Psoas muscle (tissue), 8 donors: Measurements from ENCODE around the gene ARMC3. TPM values are rescaled to one million over a fixed set of nuclear protein-coding genes. Genes with fewer than 3 reads are reported as not detected.

Source experiments
- ATAC-seq, 4 donors: fragments of 200-7000 bp; cut with Tn5 transposase; one replicate each; pipeline ENCODE4 v1.9.1; 2020; ENCODE audit warnings: moderate library complexity in 3 of 4, mild to moderate bottlenecking in 2 of 4
- DNase-seq, 2 donors: peaks; one replicate each; pipeline ENCODE4 v3.0.0-alpha.2; 2020
- H3K27ac ChIP-seq: fragments of 200-600 bp; one replicate; pipeline ENCODE4 v1.8.0; 2022
- H3K27me3 ChIP-seq, 3 donors: fragments of 200-600 bp in 1 of 3; one replicate each; pipeline versions ENCODE4 v1.6.1 to v1.8.0; 2013 to 2022; ENCODE audit warnings: low read length in 2 of 3, mild to moderate bottlenecking in 2 of 3, moderate library complexity in 1 of 3; ENCODE audit not compliant: insufficient read depth in 3 of 3
- H3K36me3 ChIP-seq, 2 donors: fragments of 200-600 bp in 1 of 2; one replicate each; pipeline versions ENCODE4 v1.6.1 to v1.8.0; 2013 to 2022; ENCODE audit warnings: low read depth in 1 of 2, mild to moderate bottlenecking in 1 of 2, moderate library complexity in 1 of 2; ENCODE audit not compliant: insufficient read depth in 1 of 2
- H3K4me1 ChIP-seq: fragments of 200-600 bp; one replicate; pipeline ENCODE4 v1.8.0; 2022
- H3K4me3 ChIP-seq: fragments of 200-600 bp; one replicate; pipeline ENCODE4 v1.8.0; 2022; ENCODE audit warnings: mild to moderate bottlenecking
- H3K9me3 ChIP-seq: fragments of 200-600 bp; one replicate; pipeline ENCODE4 v1.8.0; 2022
- WGBS, 3 donors: extraction: QIAGEN DNeasy Blood & Tissue Kit; methylation state at CpG; one replicate each; pipeline versions ENCODE4 v1.1.6 to v1.1.7; 2013; 5-methylcytosine and 5-hydroxymethylcytosine counted together
- intact Hi-C, 2 donors: fragments of 100-400 bp; cut with DNase I; formaldehyde crosslinking; loops; one replicate each; pipeline versions ENCODE4 v1.11.0 to v1.14.2; 2022
- polyA plus RNA-seq, 3 donors: library from polyadenylated mRNA; stranded (reverse); fragments of 200-250 nt; gene quantifications; one replicate each; pipeline ENCODE4 v1.2.3, GENCODE V29; 2013
- total RNA-seq, 4 donors: library from RNA; stranded (reverse); fragmentation: NEBNext Ultra II Directional in 2 of 4; extraction: Animal tissue kit (Norgen Biotek cat#: 25700) in 2 of 4; gene quantifications; one replicate each; pipeline versions ENCODE4 v1.2.1 to v1.2.4, GENCODE V29; 2021 to 2023
- TF ChIP-seq, protein P1 (sequence below): fragments of 200-600 bp; IDR thresholded peaks from one replicate; pipeline ENCODE4 v1.8.0; 2022; ENCODE audit warnings: antibody characterized with exemption
- donor health status: healthy with polysubstance abuse.
- donor health status: DM: no; HTN: no; CAD: no; lungs with moderate emphysema.
- donor health status: Bipolar disorder and iron deficiency.
- donor health status: healthy.
- donor health status: DM: yes; HTN: yes; CAD: no.
- donor health status: DM: no; HTN: no; CAD: no.
- donor health status: DM: no; HTN: no; CAD: no.
- donor health status: DM: yes; HTN: yes; CAD: no.

ARMC3 gene
- total and polyA plus RNA-seq, 7 donors: not detected

DNA sequence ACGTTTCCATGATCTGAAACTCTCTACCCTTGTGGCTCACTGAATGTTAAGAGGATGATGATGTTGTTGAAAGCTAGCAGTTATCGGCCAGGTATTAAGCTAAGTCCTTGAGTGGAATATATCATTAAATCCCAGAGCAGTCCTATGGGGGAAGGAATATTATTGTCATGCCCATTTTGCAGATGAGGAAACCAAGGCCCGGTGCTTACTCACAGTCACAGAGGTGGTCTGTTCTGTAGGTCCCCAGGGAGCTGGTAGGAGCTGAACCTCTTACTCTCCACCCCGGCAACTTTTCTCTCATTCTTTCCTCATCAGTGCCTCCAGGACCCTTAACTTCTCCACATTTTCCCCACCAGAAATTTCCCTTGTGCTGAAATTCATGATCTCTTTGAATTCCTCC is 62.6 kb downstream of the ARMC3 start:
- H3K36me3 ChIP-seq: no peaks in the 10 kb centered on the region
- no peaks in the 10 kb centered on the region for H3K9me3 ChIP-seq
- H3K27ac ChIP-seq: no peak overlapping the region
- no peaks in the 10 kb centered on the region for H3K27me3 ChIP-seq
- ATAC-seq (no peak), DNase-seq (no peak)
- no peak overlapping the region for H3K4me3 ChIP-seq
- H3K4me1 ChIP-seq: no peaks in the 10 kb centered on the region
- intact Hi-C loops: loop anchor here in 1 of 2 donors (5.0 kb wide), 1 partner anchor 988 kb away; the partner anchor contains the start of gene DNAJC1
- 91 to 95% (median 93%) methylated on average over 4 of the region's 4 CpGs for WGBS, 3 donors
- TF ChIP-seq, protein P1, sequence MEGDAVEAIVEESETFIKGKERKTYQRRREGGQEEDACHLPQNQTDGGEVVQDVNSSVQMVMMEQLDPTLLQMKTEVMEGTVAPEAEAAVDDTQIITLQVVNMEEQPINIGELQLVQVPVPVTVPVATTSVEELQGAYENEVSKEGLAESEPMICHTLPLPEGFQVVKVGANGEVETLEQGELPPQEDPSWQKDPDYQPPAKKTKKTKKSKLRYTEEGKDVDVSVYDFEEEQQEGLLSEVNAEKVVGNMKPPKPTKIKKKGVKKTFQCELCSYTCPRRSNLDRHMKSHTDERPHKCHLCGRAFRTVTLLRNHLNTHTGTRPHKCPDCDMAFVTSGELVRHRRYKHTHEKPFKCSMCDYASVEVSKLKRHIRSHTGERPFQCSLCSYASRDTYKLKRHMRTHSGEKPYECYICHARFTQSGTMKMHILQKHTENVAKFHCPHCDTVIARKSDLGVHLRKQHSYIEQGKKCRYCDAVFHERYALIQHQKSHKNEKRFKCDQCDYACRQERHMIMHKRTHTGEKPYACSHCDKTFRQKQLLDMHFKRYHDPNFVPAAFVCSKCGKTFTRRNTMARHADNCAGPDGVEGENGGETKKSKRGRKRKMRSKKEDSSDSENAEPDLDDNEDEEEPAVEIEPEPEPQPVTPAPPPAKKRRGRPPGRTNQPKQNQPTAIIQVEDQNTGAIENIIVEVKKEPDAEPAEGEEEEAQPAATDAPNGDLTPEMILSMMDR: no peak

DNA sequence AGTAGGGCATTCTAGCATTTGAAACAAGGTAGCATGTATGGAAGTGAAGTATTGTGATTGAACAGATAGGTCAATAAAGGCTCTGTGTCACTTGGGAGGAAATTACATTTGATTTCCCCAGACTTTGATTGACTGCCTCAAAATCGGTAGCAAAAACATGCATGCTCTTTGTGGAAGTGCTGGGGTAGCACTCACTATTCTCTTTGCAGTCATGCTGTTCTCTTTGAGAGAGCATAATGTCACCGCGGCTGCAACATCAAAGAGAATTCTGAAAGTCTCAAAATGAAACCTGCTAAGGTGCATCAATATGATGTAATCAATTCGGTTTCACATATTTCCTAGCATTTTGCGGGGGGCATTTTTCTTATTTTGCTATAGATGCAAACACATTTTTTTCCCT is 64.2 kb downstream of the ARMC3 start:
- H3K36me3 ChIP-seq: no peaks in the 10 kb centered on the region
- TF ChIP-seq, protein P1: no peak
- ATAC-seq (no peak), DNase-seq (no peak)
- no peak overlapping the region for H3K27ac ChIP-seq
- H3K4me3 ChIP-seq: no peak overlapping the region
- H3K4me1 ChIP-seq: no peaks in the 10 kb centered on the region
- H3K27me3 ChIP-seq: no peaks in the 10 kb centered on the region
- intact Hi-C loops: loop anchor here in 1 of 2 donors (5.0 kb wide), 1 partner anchor 990 kb away; the partner anchor contains the start of gene DNAJC1
- WGBS, 3 donors: 55 to 60% (median 58%) methylated on average over 5 of the region's 5 CpGs
- H3K9me3 ChIP-seq: no peaks in the 10 kb centered on the region

DNA sequence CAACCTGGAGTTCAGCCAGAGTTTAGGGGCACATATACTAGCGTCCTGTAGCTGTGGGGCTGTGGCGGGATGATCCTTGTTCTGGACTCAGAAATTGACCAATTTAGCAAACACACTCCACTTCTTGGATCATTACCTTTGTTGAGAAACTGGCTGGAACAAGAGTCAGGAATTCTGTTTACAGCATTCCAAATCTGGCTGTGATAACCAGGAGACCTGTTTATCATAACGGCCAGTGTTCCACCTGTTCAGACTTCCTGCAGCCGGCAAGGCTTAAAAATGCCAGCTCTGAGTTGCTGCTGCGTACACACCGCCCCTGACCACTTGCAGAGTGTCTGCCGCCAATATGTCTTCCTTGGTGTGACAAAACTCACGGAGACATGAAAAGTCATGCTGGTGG is 64.8 kb downstream of the ARMC3 start:
- Histone ChIP-seq H3K4me3 (no peak overlapping the region), H3K27me3 (no peaks in the 10 kb centered on the region), H3K27ac (no peak overlapping the region), H3K36me3 (no peaks in the 10 kb centered on the region), H3K9me3 (no peaks in the 10 kb centered on the region), H3K4me1 (no peaks in the 10 kb centered on the region)
- intact Hi-C loops: loop anchor here in 1 of 2 donors (5.0 kb wide), 1 partner anchor 990 kb away; the partner anchor contains the start of gene DNAJC1
- DNase-seq: no peak
- 28 to 32% (median 29%) methylated on average over 8 of the region's 8 CpGs for whole genome bisulfite sequencing, 3 donors
- no peak for ATAC-seq
- TF ChIP-seq, protein P1: no peak

DNA sequence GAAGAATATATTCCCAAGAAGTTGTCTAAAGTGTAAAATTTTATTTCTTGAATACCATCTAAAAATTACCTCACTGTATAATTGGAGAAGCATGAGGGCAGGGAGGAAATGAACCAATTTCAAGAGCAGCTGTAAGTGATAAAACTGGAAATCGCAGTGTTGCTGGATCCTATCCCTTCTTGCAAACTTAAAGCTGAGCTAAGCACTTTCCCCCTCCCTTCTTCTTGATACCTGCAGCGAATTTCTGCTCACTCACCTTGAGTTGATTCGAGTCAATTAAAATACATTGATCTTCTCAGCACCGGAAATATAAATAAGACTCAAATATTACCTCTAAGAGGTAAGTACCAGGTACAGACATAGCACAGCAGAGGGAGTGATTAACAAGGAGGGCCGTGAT is 65.5 kb downstream of the ARMC3 start:
- Histone ChIP-seq H3K4me1 (no peaks in the 10 kb centered on the region), H3K36me3 (no peaks in the 10 kb centered on the region), H3K27me3 (no peaks in the 10 kb centered on the region), H3K27ac (no peak overlapping the region), H3K4me3 (no peak overlapping the region), H3K9me3 (no peaks in the 10 kb centered on the region)
- TF ChIP-seq, protein P1: no peak
- intact Hi-C loops: loop anchor here in 1 of 2 donors (5.0 kb wide), 1 partner anchor 991 kb away; the partner anchor contains the start of gene DNAJC1
- no peak for DNase-seq
- 79 to 85% (median 85%) methylated on average over 5 of the region's 5 CpGs for WGBS, 3 donors
- no peak for ATAC-seq

DNA sequence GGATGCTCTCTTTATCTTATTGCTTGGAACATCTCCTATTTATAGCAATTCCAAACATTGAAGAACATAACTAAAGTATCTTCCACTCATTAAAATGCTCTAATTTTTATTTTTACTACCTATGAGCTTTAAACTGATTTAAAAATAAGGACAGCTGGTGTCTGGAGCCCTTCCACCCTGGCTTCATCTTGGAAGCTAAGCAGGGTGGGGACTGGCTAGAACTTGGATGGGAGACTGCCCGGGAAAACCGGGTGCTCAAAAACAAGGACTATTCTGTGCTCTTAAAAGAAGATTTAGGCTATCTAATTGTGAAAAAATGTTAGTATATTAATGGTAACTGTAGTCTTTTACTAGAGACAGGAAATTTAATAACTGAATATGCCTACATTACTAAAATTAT is 69.2 kb downstream of the ARMC3 start:
- intact Hi-C loops: no loop called here
- Histone ChIP-seq H3K27ac (no peak overlapping the region), H3K9me3 (no peaks in the 10 kb centered on the region), H3K4me1 (peaks cover 1% of the 10 kb centered on the region), H3K4me3 (no peak overlapping the region), H3K36me3 (no peaks in the 10 kb centered on the region), H3K27me3 (no peaks in the 10 kb centered on the region)
- 11 to 24% (median 12%) methylated on average over 2 of the region's 2 CpGs for WGBS, 3 donors
- DNase-seq (no peak), ATAC-seq (no peak)
- TF ChIP-seq, protein P1: no peak
